Dendritic cell treated with granulocyte-macrophage colony-stimulating factor and Interleukin-4, amounts not matched to agents 40 ng/mL and 50 ng/mL, for 4 days (primary cell): ENCODE data around the gene KLF11.
"Not testable (repeated sequence)": the region's sequence is repeated elsewhere in the genome, so short reads cannot be mapped to it uniquely, and the experiment has no call there.

Experiments used
- H3K27ac Mint-ChIP-seq: one replicate; pipeline ENCODE4 v1.8.0; 2022; ENCODE audit warnings: mild to moderate bottlenecking, mixed read lengths
- H3K27me3 Mint-ChIP-seq: one replicate; pipeline ENCODE4 v1.8.0; 2022; ENCODE audit warnings: mild to moderate bottlenecking, mixed read lengths
- H3K36me3 Mint-ChIP-seq: one replicate; pipeline ENCODE4 v1.8.0; 2022; ENCODE audit warnings: low read depth, mixed read lengths
- H3K4me1 Mint-ChIP-seq: one replicate; pipeline ENCODE4 v1.8.0; 2022; ENCODE audit warnings: low read depth, mixed read lengths
- H3K4me3 Mint-ChIP-seq: one replicate; pipeline ENCODE4 v1.8.0; 2022; ENCODE audit warnings: mild to moderate bottlenecking, moderate library complexity, mixed read lengths
- H3K9me3 Mint-ChIP-seq: one replicate; pipeline ENCODE4 v1.8.0; 2022; ENCODE audit warnings: mixed read lengths
- intact Hi-C: fragments of 100-400 bp; cut with micrococcal nuclease; formaldehyde crosslinking; loops from one replicate; pipeline ENCODE4 v1.15.0; 2022

Gene KLF11

DNA sequence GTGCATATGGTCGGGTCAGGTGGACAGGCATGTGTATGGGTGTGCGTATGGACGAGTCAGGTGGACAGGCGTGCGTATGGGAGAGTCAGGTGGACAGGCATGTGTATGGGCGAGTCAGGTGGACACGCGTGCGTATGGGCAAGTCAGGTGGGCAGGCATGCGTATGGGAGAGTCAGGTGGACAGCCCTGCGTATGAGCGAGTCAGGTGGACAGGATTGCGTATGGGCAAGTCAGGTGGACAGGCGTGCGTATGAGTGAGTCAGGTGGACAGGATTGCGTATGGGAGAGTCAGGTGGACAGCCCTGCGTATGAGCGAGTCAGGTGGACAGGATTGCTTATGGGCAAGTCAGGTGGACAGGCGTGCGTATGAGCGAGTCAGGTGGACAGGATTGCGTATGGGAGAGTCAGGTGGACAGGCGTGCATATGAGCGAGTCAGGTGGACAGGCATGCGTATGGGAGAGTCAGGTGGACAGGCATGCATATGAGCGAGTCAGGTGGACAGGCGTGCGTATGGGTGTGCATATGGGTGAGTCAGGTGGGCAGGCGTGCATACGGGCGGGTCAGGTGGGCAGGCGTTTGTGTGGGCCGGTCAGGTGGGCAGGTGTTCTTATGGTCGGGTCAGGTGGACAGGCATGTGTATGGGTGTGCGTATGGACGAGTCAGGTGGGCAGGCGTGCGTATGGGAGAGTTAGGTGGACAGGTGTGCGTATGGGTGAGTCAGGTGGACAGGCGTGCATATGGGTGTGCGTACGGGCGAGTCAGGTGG, 29.5 kb upstream of the KLF11 start:
- H3K36me3 Mint-ChIP-seq, H3K9me3 Mint-ChIP-seq, H3K4me3 Mint-ChIP-seq, H3K27ac Mint-ChIP-seq, H3K4me1 Mint-ChIP-seq, intact Hi-C loops: not testable (repeated sequence)
- peaks cover 11% of the 10 kb centered on the region for H3K27me3 Mint-ChIP-seq

DNA sequence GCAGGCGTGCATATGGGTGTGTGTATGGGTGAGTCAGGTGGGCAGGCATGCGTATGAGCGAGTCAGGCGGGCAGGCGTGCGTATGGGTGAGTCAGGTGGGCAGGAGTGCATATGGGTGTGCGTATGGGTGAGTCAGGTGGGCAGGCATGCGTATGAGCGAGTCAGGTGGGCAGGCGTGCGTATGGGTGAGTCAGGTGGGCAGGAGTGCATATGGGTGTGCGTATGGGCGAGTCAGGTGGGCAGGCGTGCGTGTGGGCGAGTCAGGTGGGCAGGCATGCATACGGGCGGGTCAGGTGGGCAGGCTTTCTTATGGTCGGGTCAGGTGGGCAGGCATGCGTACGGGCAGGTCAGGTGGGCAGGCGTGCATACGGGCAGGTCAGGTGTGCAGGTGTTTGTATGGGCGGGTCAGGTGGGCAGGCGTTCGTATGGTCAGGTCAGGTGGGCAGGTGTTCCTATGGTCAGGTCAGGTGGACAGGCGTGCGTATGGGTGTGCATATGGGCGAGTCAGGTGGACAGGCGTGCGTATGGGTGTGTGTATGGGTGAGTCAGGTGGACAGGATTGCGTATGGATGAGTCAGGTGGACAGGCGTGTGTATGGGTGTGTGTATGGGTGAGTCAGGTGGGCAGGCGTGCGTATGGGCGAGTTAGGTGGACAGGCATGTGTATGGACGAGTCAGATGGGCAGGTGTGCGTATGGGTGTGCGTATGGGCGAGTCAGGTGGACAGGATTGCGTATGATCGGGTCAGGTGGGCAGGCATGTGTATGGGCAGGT, 28.7 kb upstream of the KLF11 start:
- Mint-ChIP-seq H3K9me3 (no peaks in the 10 kb centered on the region), H3K36me3 (no peaks in the 10 kb centered on the region), H3K4me3 (no peak overlapping the region), H3K4me1 (peaks cover 12% of the 10 kb centered on the region), H3K27me3 (peaks cover 14% of the 10 kb centered on the region), H3K27ac (no peak overlapping the region)
- intact Hi-C loops: no loop called here

GRCh38 chr2:10015376-10015989, 27.9 kb upstream of the KLF11 start:
- H3K27me3 Mint-ChIP-seq: peaks cover 14% of the 10 kb centered on the region
- H3K27ac Mint-ChIP-seq, H3K36me3 Mint-ChIP-seq, H3K9me3 Mint-ChIP-seq, H3K4me3 Mint-ChIP-seq, intact Hi-C loops: not testable (repeated sequence)
- H3K4me1 Mint-ChIP-seq: peaks cover 19% of the 10 kb centered on the region

- no peaks in the 10 kb centered on the region for H3K36me3 Mint-ChIP-seq
These were observed 27.1 kb upstream of the KLF11 start for GRCh38 chr2:10016001-10016801.

GRCh38 chr2:10016802-10017258, 26.5 kb upstream of the KLF11 start:
- H3K27ac Mint-ChIP-seq: no peak overlapping the region
- H3K4me1 Mint-ChIP-seq: peaks cover 22% of the 10 kb centered on the region
- intact Hi-C loops: no loop called here
- H3K36me3 Mint-ChIP-seq: no peaks in the 10 kb centered on the region
- no peak overlapping the region for H3K4me3 Mint-ChIP-seq
- H3K27me3 Mint-ChIP-seq: peaks cover 14% of the 10 kb centered on the region
- H3K9me3 Mint-ChIP-seq: no peaks in the 10 kb centered on the region

More at GRCh38 chr2:10016001-10016801, 27.1 kb upstream of the KLF11 start:
- H3K4me3 Mint-ChIP-seq: no peak overlapping the region
- no peaks in the 10 kb centered on the region for H3K9me3 Mint-ChIP-seq
- peaks cover 14% of the 10 kb centered on the region for H3K27me3 Mint-ChIP-seq
- H3K27ac Mint-ChIP-seq: no peak overlapping the region
- intact Hi-C loops: no loop called here
- peaks cover 22% of the 10 kb centered on the region for H3K4me1 Mint-ChIP-seq

DNA sequence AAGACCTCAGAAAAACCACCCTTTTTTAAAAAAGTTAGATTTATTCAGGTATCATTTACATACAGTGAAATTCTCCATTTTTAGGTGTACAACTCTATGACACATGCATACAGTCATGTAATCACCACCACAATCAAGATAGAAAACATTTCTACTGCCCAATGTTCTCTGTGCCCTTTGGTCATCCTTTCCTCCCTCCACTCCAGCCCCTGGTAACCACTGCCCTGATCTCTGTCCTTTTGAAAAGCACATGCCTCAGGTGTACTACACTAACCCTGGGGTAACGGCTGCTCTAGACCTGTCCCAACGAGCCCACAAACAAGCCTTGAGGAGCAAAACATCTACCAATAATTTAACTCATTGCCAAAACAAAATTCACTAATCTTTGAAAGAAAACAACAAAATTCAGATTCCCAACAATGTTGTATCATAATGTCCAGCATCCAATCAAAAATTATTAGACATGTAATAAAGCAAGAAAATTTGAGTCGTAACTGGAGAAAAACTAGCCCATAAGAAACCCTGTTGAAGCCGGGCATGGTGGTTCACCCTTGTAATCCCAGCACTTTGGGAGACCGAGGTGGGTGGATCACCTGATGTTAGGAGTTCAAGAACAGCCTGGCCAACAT, 25.9 kb upstream of the KLF11 start:
- Mint-ChIP-seq H3K36me3 (no peaks in the 10 kb centered on the region), H3K9me3 (no peaks in the 10 kb centered on the region), H3K4me1 (peaks cover 22% of the 10 kb centered on the region), H3K27me3 (peaks cover 14% of the 10 kb centered on the region), H3K4me3 (no peak overlapping the region), H3K27ac (no peak overlapping the region)
- intact Hi-C loops: no loop called here

- Mint-ChIP-seq H3K36me3 (no peaks in the 10 kb centered on the region), H3K9me3 (no peaks in the 10 kb centered on the region), H3K4me1 (peaks cover 30% of the 10 kb centered on the region), H3K27ac (peak overlapping the region; percentile 65), H3K27me3 (peaks cover 17% of the 10 kb centered on the region), H3K4me3 (no peak overlapping the region)
- intact Hi-C loops: no loop called here
These were observed 24.2 kb upstream of the KLF11 start for GRCh38 chr2:10019174-10019573.

DNA sequence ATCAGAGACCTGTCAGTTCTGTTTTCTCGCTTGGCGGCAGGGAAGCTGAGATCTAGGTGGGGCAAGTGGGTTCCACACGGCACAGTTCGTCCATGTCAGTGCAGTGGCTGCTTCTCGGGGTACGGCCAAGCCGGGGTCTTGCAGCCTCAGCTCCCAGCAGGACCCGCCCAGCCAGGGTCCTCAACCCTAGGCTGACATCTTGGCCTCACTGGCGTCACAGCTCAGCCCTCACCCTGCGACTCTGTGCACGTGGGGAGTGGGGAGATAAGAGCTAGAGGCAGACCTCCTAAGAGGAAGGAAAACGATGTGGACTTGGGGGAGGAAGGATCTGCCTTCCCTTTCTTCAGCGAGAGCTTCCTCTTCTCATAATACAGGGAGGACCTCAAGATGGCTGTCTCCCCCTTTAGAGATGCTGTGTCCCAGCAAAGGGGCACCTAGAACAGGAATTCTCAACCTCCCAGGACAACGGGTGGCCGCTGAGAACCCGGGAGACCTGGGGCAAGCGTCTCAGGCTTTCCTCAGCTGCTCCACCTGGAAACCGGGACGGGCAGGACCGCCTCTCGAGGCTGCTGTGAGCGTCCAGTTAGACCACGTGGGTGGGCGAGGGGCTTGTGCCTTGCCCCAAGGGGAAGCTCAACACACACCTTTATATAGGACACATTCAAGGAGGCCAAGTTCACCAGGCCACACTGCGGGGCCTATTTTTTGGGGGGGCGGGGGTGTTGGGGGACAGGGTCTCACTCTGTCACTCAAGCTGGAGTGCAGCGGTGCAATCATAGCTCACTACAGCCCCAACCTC, 23.5 kb upstream of the KLF11 start:
- intact Hi-C loops: no loop called here
- H3K36me3 Mint-ChIP-seq: no peaks in the 10 kb centered on the region
- H3K4me3 Mint-ChIP-seq: no peak overlapping the region
- H3K27ac Mint-ChIP-seq: peak overlapping the region; percentile 65
- no peaks in the 10 kb centered on the region for H3K9me3 Mint-ChIP-seq
- peaks cover 30% of the 10 kb centered on the region for H3K4me1 Mint-ChIP-seq
- H3K27me3 Mint-ChIP-seq: peaks cover 17% of the 10 kb centered on the region

- H3K27me3 Mint-ChIP-seq: peaks cover 12% of the 10 kb centered on the region
- H3K36me3 Mint-ChIP-seq: no peaks in the 10 kb centered on the region
- peak overlapping the region; percentile 44 for H3K27ac Mint-ChIP-seq
- intact Hi-C loops: no loop called here
- peaks cover 34% of the 10 kb centered on the region for H3K4me1 Mint-ChIP-seq
- H3K9me3 Mint-ChIP-seq: no peaks in the 10 kb centered on the region
- H3K4me3 Mint-ChIP-seq: no peak overlapping the region
These were observed 21.3 kb upstream of the KLF11 start for GRCh38 chr2:10022041-10022421.

DNA sequence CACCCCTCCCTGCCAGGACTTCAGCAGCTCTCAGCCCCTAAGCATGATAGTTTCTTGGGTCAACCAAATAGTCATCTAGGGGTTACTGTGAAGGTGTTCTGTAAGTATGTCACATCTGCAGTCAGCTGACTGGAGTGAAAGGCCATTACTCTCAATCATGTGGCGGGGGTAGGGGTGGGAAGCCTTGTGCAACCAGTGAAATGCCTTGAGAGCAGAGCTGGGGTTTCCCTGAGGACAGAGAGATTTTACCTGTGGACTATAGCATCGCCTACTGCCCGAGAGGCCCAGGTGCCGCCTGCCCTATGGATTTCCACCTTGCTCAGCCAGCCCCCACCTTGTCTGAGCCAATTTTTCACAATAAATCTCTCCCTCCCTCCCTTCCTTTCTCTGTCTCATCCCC, 20.9 kb upstream of the KLF11 start:
- peak overlapping the region; percentile 44 for H3K27ac Mint-ChIP-seq
- peaks cover 38% of the 10 kb centered on the region for H3K4me1 Mint-ChIP-seq
- H3K9me3 Mint-ChIP-seq: no peaks in the 10 kb centered on the region
- H3K4me3 Mint-ChIP-seq: no peak overlapping the region
- H3K27me3 Mint-ChIP-seq: peaks cover 9% of the 10 kb centered on the region
- intact Hi-C loops: no loop called here
- no peaks in the 10 kb centered on the region for H3K36me3 Mint-ChIP-seq

DNA sequence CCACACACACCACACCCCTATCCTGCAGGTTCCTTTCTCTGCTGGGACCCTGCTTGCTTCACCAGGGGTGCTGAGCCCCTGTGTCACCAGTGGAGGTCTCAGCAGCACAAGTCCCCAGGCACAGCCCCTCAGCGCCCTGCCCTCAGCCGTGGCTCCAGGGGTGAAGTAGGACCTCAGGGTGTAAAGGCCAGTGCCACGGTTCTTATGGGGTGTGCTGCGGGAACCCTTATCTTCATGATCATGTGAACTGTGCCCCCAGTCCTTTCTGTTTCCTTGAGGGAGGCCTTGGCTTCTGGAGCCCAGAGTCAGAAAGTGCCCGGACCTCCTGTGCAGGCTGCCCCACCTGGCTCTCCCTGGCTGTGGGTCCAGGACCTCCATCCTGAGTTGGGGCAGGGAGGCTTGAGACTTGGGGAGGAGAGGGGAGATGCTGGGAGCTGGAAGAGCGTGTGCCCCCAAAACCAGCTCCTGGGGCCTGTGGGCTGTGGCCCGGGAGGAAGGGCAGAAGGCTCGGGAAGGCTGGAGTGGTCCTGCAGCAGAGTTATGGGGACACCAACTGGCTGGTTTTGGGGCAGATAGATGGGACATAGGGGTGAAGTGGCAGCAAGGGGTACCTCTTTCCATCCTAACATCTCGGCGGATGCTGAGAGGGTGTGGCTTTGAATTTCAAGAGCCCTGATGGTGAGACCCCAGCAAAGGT, 20.2 kb upstream of the KLF11 start:
- no peaks in the 10 kb centered on the region for H3K36me3 Mint-ChIP-seq
- intact Hi-C loops: no loop called here
- peaks cover 43% of the 10 kb centered on the region for H3K4me1 Mint-ChIP-seq
- H3K4me3 Mint-ChIP-seq: no peak overlapping the region
- H3K27ac Mint-ChIP-seq: peak overlapping the region; percentile 44
- no peaks in the 10 kb centered on the region for H3K9me3 Mint-ChIP-seq
- peaks cover 7% of the 10 kb centered on the region for H3K27me3 Mint-ChIP-seq

DNA sequence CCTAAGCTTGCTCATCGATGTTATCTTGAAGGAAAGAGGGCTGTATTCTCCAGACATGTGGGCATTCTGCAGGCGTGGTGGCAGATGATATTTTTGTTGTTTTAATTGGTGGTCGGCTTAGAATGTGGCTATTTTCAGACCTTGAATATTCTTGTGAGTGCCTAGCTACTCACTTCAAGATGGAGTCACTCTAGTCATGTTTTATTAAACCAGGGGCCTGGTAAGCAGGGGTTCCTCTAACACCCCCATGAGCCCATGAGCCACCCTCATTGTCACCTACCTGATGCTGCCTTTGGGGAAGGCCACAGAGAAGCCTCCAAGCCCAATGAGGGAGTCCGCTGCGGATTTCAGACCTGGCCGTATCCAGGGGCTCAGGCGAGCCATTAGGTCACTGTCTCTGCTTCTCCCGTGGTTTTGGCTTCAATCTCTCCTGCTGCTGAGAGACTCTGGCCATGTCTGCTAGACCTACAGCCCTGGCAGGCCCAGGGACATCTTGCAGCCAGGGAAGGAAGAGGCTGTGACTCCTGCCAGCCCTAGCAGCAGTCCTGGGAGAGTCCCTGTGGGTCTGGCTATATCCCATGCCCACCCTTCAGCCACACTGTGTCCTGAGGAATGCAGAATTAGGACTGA, 16.3 kb upstream of the KLF11 start:
- peaks cover 60% of the 10 kb centered on the region for H3K4me1 Mint-ChIP-seq
- intact Hi-C loops: no loop called here
- H3K4me3 Mint-ChIP-seq: no peak overlapping the region
- H3K9me3 Mint-ChIP-seq: no peaks in the 10 kb centered on the region
- peaks cover 3% of the 10 kb centered on the region for H3K27me3 Mint-ChIP-seq
- peak overlapping the region; percentile 99 for H3K27ac Mint-ChIP-seq
- H3K36me3 Mint-ChIP-seq: no peaks in the 10 kb centered on the region
